Hepatocyte (in vitro differentiated cells): ENCODE results near the gene MCOLN2. TPM values are rescaled to one million over a fixed set of nuclear protein-coding genes. Genes with fewer than 3 reads are reported as not detected.

ENCODE experiments used
- DNase-seq: peaks from one replicate; pipeline ENCODE4 v3.0.0-alpha.2; 2016; ENCODE audit warnings: low spot score
- H2AFZ ChIP-seq: fragments of 200-600 bp; sonication (generic); 2 replicates; pipeline ENCODE4 v1.6.0; 2016; ENCODE audit warnings: antibody characterized with exemption, mild to moderate bottlenecking
- H3K27ac ChIP-seq: fragments of 200-600 bp; sonication (generic); 2 replicates; pipeline ENCODE4 v1.5.1; 2016; ENCODE audit warnings: mild to moderate bottlenecking
- H3K27me3 ChIP-seq: fragments of 200-600 bp; sonication (generic); 2 replicates; pipeline ENCODE4 v1.6.1; 2016
- H3K36me3 ChIP-seq: fragments of 200-600 bp; sonication (generic); replicated peaks from 2 replicates; pipeline ENCODE4 v1.5.1; 2016; ENCODE audit warnings: low read depth; ENCODE audit not compliant: insufficient read depth
- H3K4me1 ChIP-seq: fragments of 200-600 bp; sonication (generic); 2 replicates; pipeline ENCODE4 v1.5.1; 2016; ENCODE audit warnings: mild to moderate bottlenecking, moderate library complexity; ENCODE audit not compliant: insufficient read depth
- H3K4me2 ChIP-seq: fragments of 200-600 bp; sonication (generic); 2 replicates; pipeline ENCODE4 v1.6.0; 2016
- H3K4me3 ChIP-seq: fragments of 200-600 bp; sonication (generic); 2 replicates; pipeline ENCODE4 v1.5.1; 2016; ENCODE audit warnings: mild to moderate bottlenecking
- H3K79me2 ChIP-seq: fragments of 200-600 bp; sonication (generic); 2 replicates; pipeline ENCODE4 v1.6.0; 2017; ENCODE audit warnings: mild to moderate bottlenecking
- H3K9me2 ChIP-seq: fragments of 200-600 bp; sonication (generic); replicated peaks from 2 replicates; pipeline ENCODE4 v1.6.0; 2017; ENCODE audit warnings: mild to moderate bottlenecking; ENCODE audit not compliant: insufficient read depth
- H3K9me3 ChIP-seq: fragments of 200-600 bp; sonication (generic); 2 replicates; pipeline ENCODE4 v1.5.1; 2016; ENCODE audit warnings: low read depth, mild to moderate bottlenecking
- H4K20me1 ChIP-seq: fragments of 200-600 bp; sonication (generic); 2 replicates; pipeline ENCODE4 v1.6.0; 2016; ENCODE audit warnings: mild to moderate bottlenecking; ENCODE audit not compliant: insufficient read depth, poor library complexity, severe bottlenecking
- CTCF ChIP-seq: fragments of 200-600 bp; sonication (generic); IDR thresholded peaks from 2 replicates; pipeline ENCODE4 v1.5.1; 2016; ENCODE audit warnings: antibody characterized with exemption, mild to moderate bottlenecking; ENCODE audit not compliant: poor library complexity
- EZH2 ChIP-seq: fragments of 200-600 bp; sonication (generic); IDR thresholded peaks from 2 replicates; pipeline ENCODE4 v1.6.1; 2016; ENCODE audit warnings: antibody characterized with exemption, mild to moderate bottlenecking, borderline replicate concordance
- EZH2phosphoT487 ChIP-seq: fragments of 200-600 bp; sonication (generic); IDR thresholded peaks from one replicate; pipeline ENCODE4 v1.6.1; 2018; ENCODE audit warnings: antibody characterized with exemption, mild to moderate bottlenecking, low read depth, moderate library complexity; ENCODE audit not compliant: unreplicated experiment, severe bottlenecking
- WGBS: methylation state at CpG from one replicate; pipeline ENCODE4 v1.1.6; 2016; ENCODE audit warnings: low lambda C conversion rate; ENCODE audit errors: missing lambda C conversion rate; 5-methylcytosine and 5-hydroxymethylcytosine counted together
- polyA plus RNA-seq: library from polyadenylated mRNA; unstranded; fragments of >200 nt; fragmentation: Nextera tagmentation; extraction: Ambion mirVana; gene quantifications from 2 replicates; pipeline ENCODE4 v1.2.1, GENCODE V29; 2016
- total RNA-seq: library from RNA; depleted of rRNA; stranded (reverse); fragments of >200 nt; gene quantifications from 2 replicates; pipeline ENCODE4 v1.2.3, GENCODE V29; 2014

The MCOLN2 gene
- total and polyA plus RNA-seq, 2 experiments from 2014 or later, result 0.63 to 1.2 TPM

- Histone ChIP-seq H3K4me2 (no peak overlapping the region), H3K4me1 (no peaks in the 10 kb centered on the region), H3K36me3 (no peaks in the 10 kb centered on the region), H3K4me3 (no peak overlapping the region), H3K9me2 (no peaks in the 10 kb centered on the region), H2AFZ (no peak overlapping the region), H3K9me3 (no peaks in the 10 kb centered on the region), H3K27me3 (no peaks in the 10 kb centered on the region), H3K27ac (no peak overlapping the region), H4K20me1 (no peaks in the 10 kb centered on the region), H3K79me2 (no peaks in the 10 kb centered on the region)
- WGBS, result 93% methylated on average over 2 of the region's 2 CpGs
- no peak for TF ChIP-seq EZH2phosphoT487
- no peak for TF ChIP-seq CTCF
- TF ChIP-seq EZH2, result no peak
- no peak for DNase-seq
Measured at GRCh38 chr1:84930831-84931230, 66.1 kb downstream of the MCOLN2 start.

- no peak overlapping the region for H2AFZ ChIP-seq
- no peaks in the 10 kb centered on the region for H3K79me2 ChIP-seq
- no peak overlapping the region for H3K4me3 ChIP-seq
- H3K27me3 ChIP-seq, result no peaks in the 10 kb centered on the region
- no peaks in the 10 kb centered on the region for H4K20me1 ChIP-seq
- H3K4me1 ChIP-seq, result no peaks in the 10 kb centered on the region
- no peaks in the 10 kb centered on the region for H3K9me3 ChIP-seq
- TF ChIP-seq EZH2phosphoT487, result no peak
- TF ChIP-seq CTCF, result no peak
- TF ChIP-seq EZH2, result no peak
- DNase-seq, result no peak
- no peak overlapping the region for H3K4me2 ChIP-seq
- no peaks in the 10 kb centered on the region for H3K36me3 ChIP-seq
- 90% methylated on average over 4 of the region's 4 CpGs for WGBS
- no peaks in the 10 kb centered on the region for H3K9me2 ChIP-seq
- H3K27ac ChIP-seq, result no peak overlapping the region
Measured at GRCh38 chr1:84930329-84930728, 66.6 kb downstream of the MCOLN2 start.

- Histone ChIP-seq H3K36me3 (no peaks in the 10 kb centered on the region), H3K4me3 (no peak overlapping the region), H3K4me1 (no peaks in the 10 kb centered on the region), H3K9me2 (no peaks in the 10 kb centered on the region), H4K20me1 (no peaks in the 10 kb centered on the region), H3K27me3 (no peaks in the 10 kb centered on the region), H2AFZ (no peak overlapping the region), H3K9me3 (no peaks in the 10 kb centered on the region), H3K27ac (no peak overlapping the region), H3K4me2 (no peak overlapping the region), H3K79me2 (no peaks in the 10 kb centered on the region)
- DNase-seq, result no peak
- WGBS, result 67% methylated on average over 1 of the region's 1 CpG
- TF ChIP-seq CTCF (no peak), EZH2 (no peak), EZH2phosphoT487 (no peak)
Measured at GRCh38 chr1:84929581-84929980, 67.3 kb downstream of the MCOLN2 start.

GRCh38 chr1:84928979-84929378, 67.9 kb downstream of the MCOLN2 start:
- Histone ChIP-seq H3K4me1 (no peaks in the 10 kb centered on the region), H3K79me2 (no peaks in the 10 kb centered on the region), H3K9me3 (no peaks in the 10 kb centered on the region), H3K9me2 (no peaks in the 10 kb centered on the region), H3K4me2 (no peak overlapping the region), H3K4me3 (no peak overlapping the region), H3K36me3 (no peaks in the 10 kb centered on the region), H3K27ac (no peak overlapping the region), H4K20me1 (no peaks in the 10 kb centered on the region), H3K27me3 (no peaks in the 10 kb centered on the region), H2AFZ (no peak overlapping the region)
- DNase-seq, result no peak
- 82% methylated on average over 4 of the region's 4 CpGs for WGBS
- no peak for TF ChIP-seq EZH2phosphoT487
- TF ChIP-seq CTCF, result no peak
- no peak for TF ChIP-seq EZH2
